A549 treated with CORT108297 at 1 μM for 4 hours (cell line): Measurements from ENCODE around the gene ZBTB45. TPM values are rescaled to one million over a fixed set of nuclear protein-coding genes. Genes with fewer than 3 reads are reported as not detected.

Experiments used
- total RNA-seq: library from RNA; stranded (reverse); fragments of 200-300 nt; extraction: Qiagen RNA extraction; gene quantifications from 5 replicates; pipeline ENCODE4 v1.2.3, GENCODE V29; 2022

ZBTB45 gene
- 13.1 to 20.3 TPM (median 18.7 TPM) in 5 replicates for total RNA-seq

DNA sequence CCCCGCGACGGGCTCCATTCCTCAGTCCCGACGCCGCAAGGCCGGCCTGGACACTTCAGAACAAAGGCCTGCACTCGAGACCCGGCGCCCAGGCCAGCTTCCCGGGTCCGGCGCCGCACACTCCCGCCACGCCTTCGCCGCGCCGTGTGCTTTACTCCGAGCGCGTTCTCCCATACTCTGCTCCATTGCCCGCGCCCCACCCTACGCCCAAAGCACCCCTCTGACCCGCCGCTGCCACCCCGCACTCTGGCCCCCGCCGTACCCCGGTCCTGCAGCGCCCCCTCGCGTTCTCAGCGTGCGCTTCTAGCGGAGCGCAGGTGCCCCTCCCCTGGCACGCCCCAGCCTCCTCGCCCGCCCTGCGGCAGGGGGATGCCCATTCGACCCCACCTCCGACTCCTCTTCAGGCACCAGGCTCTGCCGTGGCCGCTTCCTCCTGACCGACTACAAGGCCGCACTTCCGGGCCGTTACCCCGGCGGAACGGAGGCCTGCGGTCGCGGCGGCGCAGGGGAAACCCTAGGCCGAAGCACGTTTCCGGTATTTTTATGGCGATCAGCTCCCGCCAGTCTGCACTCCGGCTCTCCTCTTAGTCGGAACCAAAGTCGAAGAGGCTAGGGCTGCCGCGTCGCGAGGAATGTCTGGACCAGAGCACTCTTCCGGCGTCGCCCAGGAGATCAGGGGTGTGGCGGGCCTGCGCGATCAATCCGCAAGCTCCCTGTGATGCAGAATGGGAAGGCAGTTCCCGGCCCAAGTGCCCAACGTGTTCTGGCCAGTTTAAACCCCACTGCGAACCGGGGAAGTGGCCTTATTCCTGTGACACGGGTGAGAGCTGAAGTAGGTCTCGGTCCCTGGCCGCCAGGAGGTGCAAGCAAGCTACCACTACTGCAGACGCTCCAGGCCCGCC is at the start of gene ZBTB45:
ZBTB45 (minus strand) TSS at position 456 of the 902 bp plus-strand sequence. CDS start 2,137 bp downstream, outside the sequence.

DNA sequence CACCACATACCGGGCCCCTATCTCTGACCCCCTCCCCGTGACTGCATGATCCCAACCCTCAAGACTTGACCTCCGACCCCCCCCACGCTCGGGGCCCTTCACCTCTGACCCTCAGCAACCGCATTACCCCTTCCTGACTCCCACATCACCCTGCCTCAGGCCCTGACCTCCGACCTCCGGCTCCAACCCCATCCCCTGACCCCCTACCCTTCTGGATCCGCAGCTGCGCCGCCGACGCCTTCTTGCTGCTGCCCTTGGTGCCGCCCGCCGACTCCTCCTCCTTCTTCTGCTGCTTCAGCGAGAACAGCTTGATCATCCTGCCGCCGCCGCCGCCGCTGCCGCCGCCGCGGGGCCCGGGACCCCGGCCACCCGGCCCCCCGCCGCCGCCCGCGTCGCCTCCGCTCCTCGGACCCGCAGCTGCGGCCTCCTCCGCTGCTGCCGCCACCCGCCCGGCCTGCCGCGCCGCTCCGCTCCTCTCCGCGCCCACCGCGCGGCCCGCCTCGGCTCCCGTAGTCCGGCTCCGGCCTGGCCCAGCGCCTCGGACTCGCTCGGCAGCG is 38.5 kb upstream of the ZBTB45 start, which contains the start of gene UBE2M:
UBE2M (minus strand) TSS at position 546 of the 557 bp plus-strand sequence; CDS start at position 316, 230 bp downstream.

DNA sequence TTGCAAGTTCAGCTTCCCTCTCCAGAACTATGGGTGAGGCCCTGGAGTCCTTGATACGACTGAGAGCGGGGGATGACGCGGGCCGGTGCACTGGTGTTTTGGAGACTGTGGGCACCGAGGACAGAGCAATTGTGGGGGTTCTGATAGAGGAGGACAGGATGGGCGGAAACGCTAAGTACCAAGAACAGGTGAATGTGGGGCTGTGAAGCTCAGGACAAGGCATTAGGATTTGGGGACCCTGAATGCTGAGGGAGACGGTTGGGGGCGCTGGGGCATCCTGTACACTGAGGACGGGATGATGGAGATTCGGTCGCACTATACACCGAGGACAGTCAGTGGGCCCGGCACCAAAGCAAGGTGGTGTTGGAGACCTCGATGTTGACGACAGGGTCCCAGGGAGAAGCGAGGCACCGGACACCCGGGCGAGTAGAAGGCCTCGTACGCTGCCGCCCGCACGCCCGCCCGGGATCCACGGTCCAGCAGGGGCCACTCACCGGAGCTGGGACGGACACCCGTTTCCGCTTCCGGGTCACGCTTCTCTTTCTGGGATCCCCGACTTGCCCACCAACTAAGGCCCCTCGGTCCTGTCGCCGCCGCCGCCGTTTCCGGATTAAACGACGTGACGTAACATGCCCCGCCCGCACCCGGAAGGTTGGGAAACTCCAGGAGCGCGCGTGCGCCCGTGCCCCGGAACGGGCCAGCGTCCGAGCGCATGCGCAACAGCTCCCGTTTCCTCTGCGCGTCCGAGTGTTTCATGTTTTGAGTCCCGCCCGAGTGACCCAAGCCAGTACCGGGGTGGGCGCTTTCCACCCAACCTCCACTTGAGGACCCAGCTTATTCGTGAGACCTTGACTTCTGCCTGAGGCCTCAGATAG is 35.1 kb upstream of the ZBTB45 start, which contains the start of gene CHMP2A:
CHMP2A (minus strand) TSS at position 612 of the 875 bp plus-strand sequence. CDS start 893 bp downstream, outside the sequence.

GRCh38 chr19:58543826-58544590 is 24.4 kb upstream of the ZBTB45 start, which contains the start of gene TRIM28:
Gene TRIM28, plus strand, starts transcription at chr19:58544064. Its CDS starts 694 bp downstream, at chr19:58544758.

GRCh38 chr19:58511353-58512208 is 8.0 kb downstream of the ZBTB45 start, which contains the start of gene SLC27A5:
Gene SLC27A5, minus strand, starts transcription at chr19:58511992. Its CDS starts 37 bp downstream, at chr19:58511955.

DNA sequence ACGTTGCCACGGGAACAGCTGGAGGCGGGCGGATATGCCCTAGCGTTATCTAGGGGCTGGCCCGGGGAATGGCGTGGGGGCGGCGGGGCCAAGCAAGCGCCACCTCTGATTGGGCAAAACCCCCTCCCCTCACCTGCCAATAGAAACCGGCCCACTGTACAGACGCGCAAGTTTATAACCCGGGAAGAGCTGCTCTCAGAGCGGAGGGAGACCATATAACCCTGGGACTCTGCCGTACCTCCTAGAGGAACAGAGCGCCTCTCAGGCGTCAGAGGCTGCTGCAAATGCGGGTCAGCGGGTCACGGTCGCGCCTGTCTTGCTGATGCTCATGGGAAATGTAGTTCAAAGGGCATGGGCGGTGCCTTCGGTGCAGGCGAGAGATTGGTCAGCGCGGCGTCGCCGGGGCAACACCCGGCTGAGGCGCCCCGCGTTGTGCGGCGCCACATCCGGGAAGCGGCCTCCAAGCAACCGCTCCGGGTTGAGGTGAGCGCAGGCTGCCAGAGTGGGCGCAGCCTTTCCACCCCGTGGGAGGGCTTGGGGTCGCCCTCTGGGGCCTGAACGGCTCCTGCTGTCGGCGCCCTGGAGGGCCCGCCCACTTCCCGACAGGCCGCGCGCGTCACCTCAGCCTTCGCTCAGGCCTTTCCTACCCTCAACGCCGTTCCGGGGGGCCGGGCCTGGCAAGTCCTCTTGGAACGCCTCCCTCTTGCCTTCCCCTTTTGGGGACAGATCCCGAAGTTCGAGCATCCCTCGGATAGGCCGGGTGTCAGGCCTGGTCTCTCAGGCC is 43.7 kb downstream of the ZBTB45 start, which contains the start of gene ZNF446:
ZNF446 (plus strand) TSS at position 639 of the 784 bp plus-strand sequence. CDS start 867 bp downstream, outside the sequence.

GRCh38 chr19:58466760-58467589 is 52.6 kb downstream of the ZBTB45 start, which contains the start of gene ZNF324:
Gene ZNF324, plus strand, starts transcription at chr19:58467080. Its CDS starts 2,106 bp downstream, at chr19:58469186.

Other genes with a start within 250 kb of the ZBTB45 start
- 0.96 to 1.5 TPM (median 0.97 TPM) in 5 replicates for gene ZNF8, start 240.9 kb downstream of the ZBTB45 start, total RNA-seq
- gene ERVK3-1, start 214.4 kb downstream of the ZBTB45 start, total RNA-seq = 88.9 to 110 TPM (median 94.2 TPM) in 5 replicates
- 2.4 to 2.7 TPM (median 2.6 TPM) in 5 replicates for gene ZSCAN22, start 192.8 kb downstream of the ZBTB45 start, total RNA-seq
- gene A1BG, start 166.3 kb downstream of the ZBTB45 start, total RNA-seq = 9.0 to 15.1 TPM (median 12.4 TPM) in 5 replicates
- 0.98 to 1.7 TPM (median 1.5 TPM) in 5 replicates for gene ZNF497, start 157.1 kb downstream of the ZBTB45 start, total RNA-seq
- 0.92 to 1.6 TPM (median 1.4 TPM) in 5 replicates for gene ZNF837, start 138.8 kb downstream of the ZBTB45 start, total RNA-seq
- 2,147 to 2,676 TPM (median 2,583 TPM) in 5 replicates for gene RPS5, start 132.5 kb downstream of the ZBTB45 start, total RNA-seq
- 0.08 to 0.25 TPM (median 0.17 TPM) in 4 of 5 replicates, not detected in the other for gene RNF225, start 124.2 kb downstream of the ZBTB45 start, total RNA-seq
- gene ZNF584, start 111.2 kb downstream of the ZBTB45 start, total RNA-seq = 17.4 to 20.0 TPM (median 19.2 TPM) in 5 replicates
- gene ZNF132, start 79.7 kb downstream of the ZBTB45 start, total RNA-seq = 0.08 to 0.10 TPM (median 0.09 TPM) in 5 replicates
- gene ZNF324B, start 68.2 kb downstream of the ZBTB45 start, total RNA-seq = 5.8 to 7.5 TPM (median 7.3 TPM) in 5 replicates
- gene ZNF324, start 52.7 kb downstream of the ZBTB45 start, total RNA-seq = 7.8 to 11.4 TPM (median 9.2 TPM) in 5 replicates
- 11.4 to 14.5 TPM (median 14.0 TPM) in 5 replicates for gene ZNF446, start 43.5 kb downstream of the ZBTB45 start, total RNA-seq
- 24.8 to 33.9 TPM (median 31.6 TPM) in 5 replicates for gene SLC27A5, start 7.8 kb downstream of the ZBTB45 start, total RNA-seq
- 665 to 788 TPM (median 684 TPM) in 5 replicates for gene TRIM28, start 24.3 kb upstream of the ZBTB45 start, total RNA-seq
- 194 to 206 TPM (median 196 TPM) in 5 replicates for gene CHMP2A, start 35.3 kb upstream of the ZBTB45 start, total RNA-seq
- 130 to 147 TPM (median 141 TPM) in 5 replicates for gene UBE2M, start 38.8 kb upstream of the ZBTB45 start, total RNA-seq
- 9.9 to 18.7 TPM (median 16.8 TPM) in 5 replicates for gene MZF1, start 53.5 kb upstream of the ZBTB45 start, total RNA-seq